Brain microvascular endothelial cell (primary cell): ENCODE measurements around the gene ACBD4.

Experiments used
- DNase-seq: peaks from one replicate; pipeline ENCODE4 v3.0.0-alpha.2; 2020
- H3K27ac ChIP-seq: fragments of 250-450 bp; sonication (Bioruptor Pico); 2 replicates; pipeline ENCODE4 v1.5.1; 2020; ENCODE audit warnings: mild to moderate bottlenecking, moderate library complexity
- H3K27me3 ChIP-seq: fragments of 250-450 bp; sonication (Bioruptor Pico); replicated peaks from 2 replicates; pipeline ENCODE4 v1.5.1; 2020; ENCODE audit warnings: mild to moderate bottlenecking
- H3K36me3 ChIP-seq: fragments of 250-450 bp; sonication (Bioruptor Pico); replicated peaks from 2 replicates; pipeline ENCODE4 v1.5.1; 2020; ENCODE audit warnings: mild to moderate bottlenecking
- H3K4me3 ChIP-seq: 2 replicates; pipeline ENCODE4 v1.5.1; 2011; ENCODE audit warnings: low read depth, mild to moderate bottlenecking, control low read depth, low read length, moderate library complexity
- in situ Hi-C: cut with HindIII; loops from 2 replicates; pipeline ENCODE4 v1.10.0; 2017; ENCODE audit warnings: low sequenced_read_pairs, low pct_ligation_motif_present
- TF ChIP-seq, protein P1 (sequence below): IDR thresholded peaks from 2 replicates; pipeline ENCODE4 v1.5.1; 2011; ENCODE audit warnings: low read depth, mild to moderate bottlenecking, moderate library complexity, low read length, control low read depth, inconsistent platforms; ENCODE audit errors: missing control alignments

Gene ACBD4

GRCh38 chr17:45155029-45155428 is 19.5 kb downstream of the ACBD4 start:
- TF ChIP-seq, protein P1, sequence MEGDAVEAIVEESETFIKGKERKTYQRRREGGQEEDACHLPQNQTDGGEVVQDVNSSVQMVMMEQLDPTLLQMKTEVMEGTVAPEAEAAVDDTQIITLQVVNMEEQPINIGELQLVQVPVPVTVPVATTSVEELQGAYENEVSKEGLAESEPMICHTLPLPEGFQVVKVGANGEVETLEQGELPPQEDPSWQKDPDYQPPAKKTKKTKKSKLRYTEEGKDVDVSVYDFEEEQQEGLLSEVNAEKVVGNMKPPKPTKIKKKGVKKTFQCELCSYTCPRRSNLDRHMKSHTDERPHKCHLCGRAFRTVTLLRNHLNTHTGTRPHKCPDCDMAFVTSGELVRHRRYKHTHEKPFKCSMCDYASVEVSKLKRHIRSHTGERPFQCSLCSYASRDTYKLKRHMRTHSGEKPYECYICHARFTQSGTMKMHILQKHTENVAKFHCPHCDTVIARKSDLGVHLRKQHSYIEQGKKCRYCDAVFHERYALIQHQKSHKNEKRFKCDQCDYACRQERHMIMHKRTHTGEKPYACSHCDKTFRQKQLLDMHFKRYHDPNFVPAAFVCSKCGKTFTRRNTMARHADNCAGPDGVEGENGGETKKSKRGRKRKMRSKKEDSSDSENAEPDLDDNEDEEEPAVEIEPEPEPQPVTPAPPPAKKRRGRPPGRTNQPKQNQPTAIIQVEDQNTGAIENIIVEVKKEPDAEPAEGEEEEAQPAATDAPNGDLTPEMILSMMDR = no peak

GRCh38 chr17:45155483-45155882 is 20.0 kb downstream of the ACBD4 start:
- H3K27me3 ChIP-seq = no peaks in the 10 kb centered on the region
- no peaks in the 10 kb centered on the region for H3K36me3 ChIP-seq
- in situ Hi-C loops = no loop called here
- TF ChIP-seq, protein P1 = no peak
- H3K27ac ChIP-seq = no peak overlapping the region
- no peak overlapping the region for H3K4me3 ChIP-seq
- DNase-seq = no peak

More at GRCh38 chr17:45155029-45155428, 19.5 kb downstream of the ACBD4 start:
- Histone ChIP-seq H3K36me3 (no peaks in the 10 kb centered on the region), H3K4me3 (no peak overlapping the region), H3K27ac (no peak overlapping the region), H3K27me3 (no peaks in the 10 kb centered on the region)
- in situ Hi-C loops = no loop called here
- DNase-seq = no peak

DNA sequence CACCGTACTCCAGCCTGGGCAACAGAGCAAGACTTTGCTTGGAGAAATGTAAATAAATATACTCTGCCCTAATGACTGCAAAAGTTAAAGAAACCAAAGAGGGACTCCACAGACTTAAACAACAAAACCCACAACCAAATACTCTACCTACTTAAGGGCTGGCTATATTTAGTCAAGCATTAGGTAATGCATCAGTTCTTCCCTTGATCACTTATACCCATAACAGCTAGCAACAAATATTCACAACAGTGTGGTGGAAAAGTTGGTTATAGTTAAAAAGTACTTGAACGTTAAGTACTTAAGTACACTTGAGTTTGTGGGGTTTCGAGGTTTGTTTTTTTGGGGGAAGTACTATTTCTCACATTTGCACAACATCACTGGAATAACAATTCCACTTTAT is 20.8 kb downstream of the ACBD4 start:
- no peak overlapping the region for H3K27ac ChIP-seq
- in situ Hi-C loops = no loop called here
- no peak for DNase-seq
- no peaks in the 10 kb centered on the region for H3K27me3 ChIP-seq
- TF ChIP-seq, protein P1 = no peak
- H3K36me3 ChIP-seq = no peaks in the 10 kb centered on the region
- H3K4me3 ChIP-seq = no peak overlapping the region

DNA sequence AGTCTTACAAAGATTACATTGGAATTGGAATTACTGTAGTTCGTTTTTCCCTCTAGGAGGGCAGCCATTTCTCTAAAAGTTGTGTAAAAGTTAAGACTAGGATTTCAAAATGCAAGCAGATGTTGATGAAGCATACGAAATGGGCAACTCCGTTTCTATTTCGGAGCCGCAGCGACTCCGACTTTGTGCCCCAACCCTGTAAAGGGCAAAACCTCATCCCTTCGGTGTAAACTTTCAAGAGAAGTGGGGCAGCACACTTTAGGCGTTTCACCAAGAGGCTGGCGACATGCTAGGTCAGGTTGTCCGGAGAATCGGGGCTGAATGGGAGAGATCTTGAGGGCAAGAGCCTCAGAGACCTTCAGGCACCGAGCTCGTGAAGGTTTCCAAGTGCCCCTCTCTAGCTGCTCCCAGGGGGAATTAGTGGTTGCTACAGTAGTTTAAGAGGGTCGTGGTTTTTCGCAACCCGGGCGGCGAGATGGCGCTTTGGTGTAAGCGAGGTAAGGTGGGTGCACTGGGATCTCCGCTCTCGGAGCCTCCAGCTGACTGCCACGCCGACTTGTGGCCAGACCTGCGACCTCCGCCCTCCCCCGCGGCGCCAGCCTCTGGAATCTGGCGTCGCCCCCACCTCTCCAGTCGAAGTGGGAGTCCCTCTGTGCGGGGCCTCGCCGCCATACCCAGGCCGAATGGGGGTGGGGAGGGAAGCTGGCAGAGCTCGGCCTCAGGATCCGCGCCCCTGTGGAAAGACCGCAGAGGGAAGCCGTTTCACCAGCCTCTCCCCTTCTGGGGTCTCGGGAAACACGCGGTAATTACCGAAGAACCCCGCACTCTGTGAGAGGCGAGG is 25.2 kb downstream of the ACBD4 start:
- Histone ChIP-seq H3K4me3 (peak overlapping the region; percentile 99), H3K27me3 (no peaks in the 10 kb centered on the region), H3K36me3 (no peaks in the 10 kb centered on the region), H3K27ac (peak overlapping the region; percentile 98)
- in situ Hi-C loops = no loop called here
- TF ChIP-seq, protein P1 = peak; percentile 22
- peak; percentile 48 for DNase-seq

DNA sequence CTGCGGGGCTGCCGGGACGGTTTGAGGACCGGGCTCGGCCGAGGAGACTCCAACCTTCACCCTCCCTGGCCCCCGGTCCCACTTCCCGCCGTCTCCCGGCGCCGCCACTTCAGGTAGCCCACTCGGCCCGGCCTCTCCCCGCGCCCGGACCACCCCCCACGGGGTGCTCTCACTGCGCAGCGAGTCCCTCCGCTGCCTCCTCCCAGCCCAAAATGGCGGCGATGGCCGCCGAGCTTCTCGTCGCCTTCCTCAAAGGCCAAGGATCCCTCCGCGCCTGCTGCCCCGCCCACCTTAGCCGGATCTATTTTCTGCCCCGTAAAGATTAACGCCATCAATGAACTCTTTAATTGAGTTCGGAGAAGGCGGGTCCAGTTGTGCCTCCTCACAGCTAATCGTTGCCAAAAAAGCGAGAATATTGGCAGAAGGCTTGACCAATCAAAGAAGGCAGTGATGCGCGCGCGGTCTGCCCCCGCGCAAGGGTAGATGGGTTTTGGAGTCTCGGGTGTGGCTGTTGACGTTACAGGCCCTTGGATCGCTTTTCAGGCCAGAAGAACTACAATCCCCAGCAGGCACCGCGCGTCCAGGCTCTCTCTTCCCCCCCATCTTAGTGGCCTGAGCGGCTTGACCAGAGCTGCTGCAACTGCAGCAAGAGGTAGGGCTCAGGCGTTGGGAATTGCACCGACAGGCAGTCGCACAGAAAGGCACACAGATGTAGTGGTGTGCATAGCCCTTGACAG is 26.0 kb downstream of the ACBD4 start, which contains the start of gene HEXIM2:
TSS of gene HEXIM2 (plus strand) at position 588 of the 737 bp plus-strand sequence. CDS start 919 bp downstream, outside the sequence.
- peak within 1 kb of the TSS; percentile 98 for H3K27ac ChIP-seq
- no peaks in the 10 kb centered on the region for H3K36me3 ChIP-seq
- H3K4me3 ChIP-seq = peak within 1 kb of the TSS; percentile 99
- in situ Hi-C loops = no loop called here
- H3K27me3 ChIP-seq = no peaks in the 10 kb centered on the region
- DNase-seq = peak; percentile 100
- TF ChIP-seq, protein P1 = no peak
